Measurements from ENCODE around the gene KHDRBS2. TPM values are rescaled to one million over a fixed set of nuclear protein-coding genes. Genes with fewer than 3 reads are reported as not detected.

Gene KHDRBS2
- total and polyA plus RNA-seq, 2 donors (not counting 1 experiment from before 2014, with no cell fraction given): 8.9 to 9.4 TPM

DNA sequence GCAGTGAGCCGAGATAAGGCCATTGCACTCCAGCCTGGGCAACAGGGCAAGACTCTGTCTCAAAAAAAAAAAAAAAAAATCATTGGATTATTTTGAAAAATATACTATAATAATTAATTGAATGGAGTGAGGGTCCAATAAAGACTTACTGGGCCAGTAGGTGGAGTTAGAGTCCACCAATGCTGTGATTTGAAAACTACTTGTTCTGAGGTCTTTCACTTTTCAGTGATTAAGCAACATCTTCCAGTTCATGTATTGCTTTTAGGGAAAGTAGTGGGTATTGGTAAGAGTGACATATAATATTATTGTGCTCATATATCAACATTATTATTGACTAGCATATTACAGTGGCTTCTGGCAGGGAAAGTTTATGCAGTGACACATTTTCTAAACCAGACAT lies 530.3 kb downstream of the KHDRBS2 start:
- Histone ChIP-seq H3K9me3 (ENCODE audit: control extremely low read depth in 1 of 3, control insufficient read depth in 2 of 3, insufficient read depth in 1 of 3, low read length in 2 of 3) (no peaks in the 10 kb centered on the region), H3K27ac (ENCODE audit: low read length in 2 of 2) (no peak overlapping the region), H3K4me1 (ENCODE audit: control insufficient read depth in 2 of 2, insufficient read depth in 2 of 2, low read length in 2 of 2) (no peaks in the 10 kb centered on the region), H3K36me3 (replicated peaks in 1 of 2; ENCODE audit: control extremely low read depth in 1 of 2, control insufficient read depth in 1 of 2, extremely low read depth in 1 of 2, insufficient read depth in 2 of 2, low read length in 1 of 2) (no peaks in the 10 kb centered on the region), H2AFZ (ENCODE audit: insufficient read depth, low read depth, low read length, poor library complexity, severe bottlenecking) (no peak overlapping the region), H3K27me3 (replicated peaks in 1 of 4; ENCODE audit: control extremely low read depth in 1 of 4, control insufficient read depth in 3 of 4, insufficient read depth in 4 of 4, low read length in 3 of 4) (no peaks in the 10 kb centered on the region), H3K4me3 (ENCODE audit: control extremely low read depth in 1 of 5, extremely low read depth in 1 of 5, insufficient read depth in 1 of 5, low read depth in 2 of 5, low read length in 4 of 5) (no peak overlapping the region), H4K20me1 (ENCODE audit: control insufficient read depth, insufficient read depth, low read length, poor library complexity, severe bottlenecking) (no peaks in the 10 kb centered on the region), H3K4me2 (replicated peaks; ENCODE audit: low read depth, low read length, poor library complexity, severe bottlenecking) (no peak overlapping the region), H3K79me2 (ENCODE audit: control insufficient read depth, insufficient read depth, low read length) (no peaks in the 10 kb centered on the region), H3K9ac (ENCODE audit: low read length) (no peak overlapping the region)
- DNase-seq (no peak), ATAC-seq (ENCODE audit: low read depth) (no peak)
- no peaks in the 10 kb centered on the region for H3K27me3 Mint-ChIP-seq
- H3K4me1 Mint-ChIP-seq: no peaks in the 10 kb centered on the region
- intact Hi-C loops (cut with micrococcal nuclease): no loop called here
- H3K27ac Mint-ChIP-seq: no peak overlapping the region
- ChIA-PET CTCF (interaction anchor here (0.7 kb wide), 1 partner anchor 528 kb away, joined by 3 read pairs; no protein-coding TSS in a partner anchor), POLR2A (no interaction called here)
- WGBS (ENCODE audit: insufficient coverage): no CpG with 5 or more reads among the region's 1 CpG
- no peak overlapping the region for H3K4me3 Mint-ChIP-seq
- H3K9me3 Mint-ChIP-seq (ENCODE audit: insufficient read depth): no peaks in the 10 kb centered on the region
- TF ChIP-seq, protein P1, sequence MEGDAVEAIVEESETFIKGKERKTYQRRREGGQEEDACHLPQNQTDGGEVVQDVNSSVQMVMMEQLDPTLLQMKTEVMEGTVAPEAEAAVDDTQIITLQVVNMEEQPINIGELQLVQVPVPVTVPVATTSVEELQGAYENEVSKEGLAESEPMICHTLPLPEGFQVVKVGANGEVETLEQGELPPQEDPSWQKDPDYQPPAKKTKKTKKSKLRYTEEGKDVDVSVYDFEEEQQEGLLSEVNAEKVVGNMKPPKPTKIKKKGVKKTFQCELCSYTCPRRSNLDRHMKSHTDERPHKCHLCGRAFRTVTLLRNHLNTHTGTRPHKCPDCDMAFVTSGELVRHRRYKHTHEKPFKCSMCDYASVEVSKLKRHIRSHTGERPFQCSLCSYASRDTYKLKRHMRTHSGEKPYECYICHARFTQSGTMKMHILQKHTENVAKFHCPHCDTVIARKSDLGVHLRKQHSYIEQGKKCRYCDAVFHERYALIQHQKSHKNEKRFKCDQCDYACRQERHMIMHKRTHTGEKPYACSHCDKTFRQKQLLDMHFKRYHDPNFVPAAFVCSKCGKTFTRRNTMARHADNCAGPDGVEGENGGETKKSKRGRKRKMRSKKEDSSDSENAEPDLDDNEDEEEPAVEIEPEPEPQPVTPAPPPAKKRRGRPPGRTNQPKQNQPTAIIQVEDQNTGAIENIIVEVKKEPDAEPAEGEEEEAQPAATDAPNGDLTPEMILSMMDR (IDR thresholded peaks at IDR 0.05): no peak
- TF ChIP-seq EZH2 (IDR thresholded peaks at IDR 0.05; ENCODE audit: borderline replicate concordance, insufficient read depth, low read depth, low read length, poor library complexity, severe bottlenecking): no peak

DNA sequence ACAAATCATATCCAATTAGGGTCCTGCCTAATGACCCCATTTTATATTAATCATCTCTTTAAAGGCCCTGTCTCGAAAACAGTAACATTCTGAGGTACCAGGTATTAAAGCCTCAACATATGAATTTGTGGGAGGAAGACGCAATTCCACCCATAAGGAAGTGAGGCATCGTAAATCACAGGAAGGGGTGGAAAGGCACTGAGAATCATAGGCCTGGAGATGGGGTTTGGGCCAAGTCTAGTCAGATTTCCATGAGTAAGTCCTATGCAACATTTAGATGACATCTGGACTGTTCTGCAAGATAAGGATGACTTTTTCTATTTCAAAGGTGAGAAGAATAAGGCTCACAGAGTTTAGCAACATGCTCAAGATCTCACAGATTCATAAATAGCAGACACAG lies 534.0 kb downstream of the KHDRBS2 start:
- no peak overlapping the region for H3K4me3 ChIP-seq (ENCODE audit: control extremely low read depth in 1 of 5, extremely low read depth in 1 of 5, insufficient read depth in 1 of 5, low read depth in 2 of 5, low read length in 4 of 5)
- Mint-ChIP-seq H3K27ac (no peak overlapping the region), H3K4me3 (no peak overlapping the region), H3K27me3 (no peaks in the 10 kb centered on the region), H3K4me1 (no peaks in the 10 kb centered on the region), H3K9me3 (ENCODE audit: insufficient read depth) (no peaks in the 10 kb centered on the region)
- no peaks in the 10 kb centered on the region for H3K4me1 ChIP-seq (ENCODE audit: control insufficient read depth in 2 of 2, insufficient read depth in 2 of 2, low read length in 2 of 2)
- ChIA-PET POLR2A (no interaction called here), CTCF (no interaction called here)
- H2AFZ ChIP-seq (ENCODE audit: insufficient read depth, low read depth, low read length, poor library complexity, severe bottlenecking): no peak overlapping the region
- no peak overlapping the region for H3K27ac ChIP-seq (ENCODE audit: low read length in 2 of 2)
- H3K4me2 ChIP-seq (replicated peaks; ENCODE audit: low read depth, low read length, poor library complexity, severe bottlenecking): no peak overlapping the region
- no peak for DNase-seq
- WGBS (ENCODE audit: insufficient coverage): 87% methylated on average over 2 of the region's 3 CpGs
- no peaks in the 10 kb centered on the region for H3K27me3 ChIP-seq (replicated peaks in 1 of 4; ENCODE audit: control extremely low read depth in 1 of 4, control insufficient read depth in 3 of 4, insufficient read depth in 4 of 4, low read length in 3 of 4)
- H3K9ac ChIP-seq (ENCODE audit: low read length): no peak overlapping the region
- intact Hi-C loops (cut with micrococcal nuclease): no loop called here
- H4K20me1 ChIP-seq (ENCODE audit: control insufficient read depth, insufficient read depth, low read length, poor library complexity, severe bottlenecking): no peaks in the 10 kb centered on the region
- no peaks in the 10 kb centered on the region for H3K79me2 ChIP-seq (ENCODE audit: control insufficient read depth, insufficient read depth, low read length)
- H3K9me3 ChIP-seq (ENCODE audit: control extremely low read depth in 1 of 3, control insufficient read depth in 2 of 3, insufficient read depth in 1 of 3, low read length in 2 of 3): no peaks in the 10 kb centered on the region
- ATAC-seq (ENCODE audit: low read depth): no peak
- TF ChIP-seq, protein P1 (IDR thresholded peaks at IDR 0.05): no peak
- no peak for TF ChIP-seq EZH2 (IDR thresholded peaks at IDR 0.05; ENCODE audit: borderline replicate concordance, insufficient read depth, low read depth, low read length, poor library complexity, severe bottlenecking)
- H3K36me3 ChIP-seq (replicated peaks in 1 of 2; ENCODE audit: control extremely low read depth in 1 of 2, control insufficient read depth in 1 of 2, extremely low read depth in 1 of 2, insufficient read depth in 2 of 2, low read length in 1 of 2): no peaks in the 10 kb centered on the region
